GM18873 (cell line): ENCODE data around the gene FBXL5.

Experiments used
- ATAC-seq: cut with Tn5 transposase; IDR thresholded peaks from one replicate; pipeline ENCODE4 v1.9.1; 2021; ENCODE audit warnings: mild to moderate bottlenecking, moderate library complexity, moderate number of reproducible peaks; ENCODE audit not compliant: unreplicated experiment, low FRiP score

Gene FBXL5

DNA sequence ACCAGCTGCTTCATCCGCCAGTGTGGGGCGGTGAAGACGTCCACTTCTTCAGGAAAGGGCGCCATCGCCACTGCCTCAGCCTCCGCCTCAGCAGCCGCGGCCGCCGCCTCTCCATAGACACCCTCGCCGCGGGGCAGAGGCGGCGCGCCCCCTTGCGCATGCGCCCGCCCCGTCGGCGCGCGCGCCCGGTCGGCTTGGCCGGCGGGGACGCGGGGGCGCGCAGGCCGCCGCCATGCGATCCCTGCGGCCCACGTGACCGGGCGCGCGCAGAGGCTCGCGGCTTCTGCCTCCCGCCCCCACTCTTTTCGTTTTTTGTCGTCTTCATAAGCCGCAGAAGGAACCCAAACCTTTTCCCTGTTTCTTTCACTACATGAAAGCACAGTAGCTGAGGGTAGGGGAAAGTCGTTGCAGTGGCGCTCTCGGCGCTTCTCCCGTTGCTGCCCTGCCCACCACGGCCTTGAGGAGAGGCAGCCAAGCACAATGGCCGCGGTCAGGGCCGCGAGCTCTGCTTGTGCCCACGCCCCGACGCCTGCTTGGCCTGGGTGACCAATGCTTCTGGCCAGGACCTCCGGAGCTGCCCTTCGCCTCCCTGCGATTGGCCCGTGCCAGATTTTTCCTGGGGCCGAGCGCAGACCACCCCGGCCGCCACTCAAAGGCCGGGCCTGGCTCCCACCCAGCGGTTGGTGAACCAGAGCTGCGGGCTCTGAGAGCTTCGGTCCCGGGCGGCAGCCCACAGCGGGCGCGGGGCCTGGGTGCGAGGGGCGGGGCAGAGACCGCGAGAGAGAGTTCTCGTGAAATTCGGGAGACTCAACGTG is at the start of gene FBXL5:
Gene FBXL5, minus strand, starts transcription at position 135 of the 815 bp plus-strand sequence. Its CDS starts 70 bp downstream, at position 65.
- ATAC-seq: peak; percentile 53

DNA sequence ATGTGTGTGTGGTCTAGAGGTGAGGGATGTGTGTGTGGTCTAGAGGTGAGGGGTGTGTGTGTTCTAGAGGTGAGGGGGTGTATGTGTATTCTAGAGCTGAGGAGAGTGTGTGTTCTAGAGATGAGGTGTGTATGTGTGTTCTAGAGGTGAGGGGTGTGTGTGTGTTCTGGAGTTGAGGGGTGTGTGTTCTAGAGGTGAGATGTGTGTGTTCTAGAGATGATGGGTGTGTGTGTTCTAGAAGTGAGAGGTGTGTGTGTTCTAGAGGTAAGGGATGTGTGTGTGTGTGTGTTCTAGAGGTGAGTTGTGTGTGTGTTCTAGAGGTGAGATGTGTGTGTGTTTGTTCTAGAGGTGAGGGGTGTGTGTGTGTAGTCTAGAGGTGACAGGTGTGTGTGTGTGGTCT is 49.0 kb upstream of the FBXL5 start:
- ATAC-seq: no peak

DNA sequence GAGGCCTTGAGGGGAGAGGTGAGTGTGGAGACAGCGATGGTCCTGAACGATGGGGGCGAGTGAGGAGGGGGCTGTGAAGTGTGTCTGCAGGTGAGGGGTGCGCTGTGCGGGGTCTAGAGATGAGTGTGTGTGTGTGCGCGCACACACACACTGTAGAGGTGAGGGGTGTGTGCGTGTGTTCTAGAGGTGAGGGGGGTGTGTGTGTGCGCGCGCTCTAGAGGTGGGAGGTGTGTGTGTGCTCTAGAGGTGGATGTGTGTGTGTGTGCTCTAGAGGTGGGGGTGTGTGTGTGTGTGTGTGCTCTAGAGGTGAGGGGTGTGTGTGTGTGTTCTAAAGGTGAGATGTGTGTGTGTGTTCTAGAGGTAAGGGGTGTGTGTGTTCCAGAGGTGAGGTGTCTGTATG is 48.3 kb upstream of the FBXL5 start:
- no peak for ATAC-seq

- ATAC-seq: peak; percentile 52
Observed at GRCh38 chr4:15702941-15703403, 47.8 kb upstream of the FBXL5 start, which contains the start of gene BST1. Gene BST1, plus strand, starts transcription at chr4:15703065. Its CDS starts 80 bp downstream, at chr4:15703145.

GRCh38 chr4:15696866-15697265 is 41.7 kb upstream of the FBXL5 start:
- ATAC-seq: no peak

DNA sequence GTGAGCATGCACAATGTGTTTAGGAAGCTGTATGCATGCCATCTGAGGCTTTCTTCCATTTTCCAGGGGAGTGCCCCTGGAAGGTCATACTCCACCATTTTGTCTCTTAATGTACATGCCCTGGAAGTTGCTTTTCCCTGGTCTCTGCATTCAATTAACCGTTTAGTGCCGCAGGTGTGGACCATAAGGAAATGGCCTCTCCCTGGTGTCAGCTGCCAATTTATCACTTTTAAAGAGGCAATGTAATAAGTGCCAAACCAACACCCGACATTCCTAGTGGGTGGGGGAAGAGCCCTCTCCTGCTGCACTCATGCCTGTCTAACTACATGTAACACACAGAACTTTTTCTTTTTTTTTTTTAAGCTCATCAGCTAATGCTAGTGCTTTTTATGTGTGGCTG is 40.6 kb upstream of the FBXL5 start:
- no peak for ATAC-seq

- no peak for ATAC-seq
Observed at GRCh38 chr4:15695240-15695699, 40.1 kb upstream of the FBXL5 start.

DNA sequence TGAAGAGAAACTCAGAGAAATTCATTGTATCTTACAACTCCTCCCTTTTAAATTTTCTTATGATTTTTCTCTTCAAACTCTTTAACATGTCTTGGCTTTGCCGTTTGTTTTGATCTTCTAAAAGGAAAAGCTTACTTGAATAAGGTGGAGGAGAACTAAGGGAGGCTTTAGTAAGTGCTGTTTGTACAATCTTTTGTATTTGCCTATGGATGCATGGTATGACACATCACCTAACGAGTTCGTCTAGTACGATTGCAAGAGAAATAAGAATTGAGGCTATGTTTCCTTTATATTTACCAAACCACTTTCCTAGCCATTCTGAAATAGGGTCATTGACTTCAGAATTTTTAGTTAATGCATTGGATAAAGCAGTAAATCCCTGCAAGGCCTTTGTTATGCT is 39.3 kb upstream of the FBXL5 start:
- ATAC-seq: no peak

DNA sequence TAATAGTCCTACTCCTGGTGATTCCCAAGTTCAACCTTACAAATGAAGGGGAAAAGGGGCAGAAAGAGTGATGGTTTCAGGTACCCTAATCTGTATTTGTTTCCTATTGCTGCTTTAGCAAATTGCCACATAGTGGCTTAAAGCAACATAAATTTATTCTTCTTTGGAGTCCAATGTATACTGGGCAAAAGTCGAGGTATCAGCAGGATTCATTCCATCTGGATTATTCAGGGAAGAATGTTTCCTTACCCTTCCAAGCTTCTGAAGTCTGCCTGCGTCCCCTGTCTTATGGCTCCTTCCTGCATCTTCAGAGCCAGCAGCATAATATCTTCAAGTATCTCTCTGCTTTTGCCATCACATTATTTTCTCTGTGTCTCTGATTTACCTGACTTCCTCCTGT is 37.4 kb upstream of the FBXL5 start:
- no peak for ATAC-seq

DNA sequence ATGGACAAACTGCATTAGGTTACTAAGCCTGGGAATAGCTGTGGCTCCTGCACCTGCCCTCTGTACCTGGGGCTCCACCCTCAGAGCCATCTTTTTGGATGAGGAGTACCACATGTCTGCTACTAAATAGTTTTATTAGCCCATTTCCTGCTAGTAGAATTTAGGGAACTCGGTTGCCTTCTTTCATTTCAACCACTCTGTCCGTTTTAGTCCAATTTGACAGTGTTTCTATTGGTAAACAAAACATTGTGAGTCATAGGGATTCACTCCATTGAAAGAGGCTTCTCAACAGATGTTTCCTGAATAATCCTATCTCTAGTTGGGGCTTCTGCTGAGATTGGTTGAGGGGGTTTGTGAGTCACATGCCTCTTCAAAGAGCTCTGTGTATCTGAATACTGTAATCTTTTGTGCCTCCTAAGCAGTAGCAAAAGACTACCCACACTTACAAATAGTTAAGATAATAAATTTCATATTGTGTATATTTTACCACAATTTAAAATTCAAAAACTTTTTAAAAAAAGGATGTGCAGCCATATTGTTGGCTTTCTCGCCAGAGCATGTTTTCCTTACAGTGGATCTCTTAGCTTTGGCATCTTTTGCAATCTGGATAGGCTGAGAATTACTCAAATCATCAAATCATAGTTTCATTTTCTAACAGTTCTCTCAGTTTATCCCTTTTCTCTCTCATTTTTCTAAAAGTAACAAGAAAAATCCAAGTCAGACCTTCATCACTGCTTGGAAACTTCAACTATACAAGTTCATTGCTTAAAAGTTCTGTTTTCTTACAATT is 36.4 kb upstream of the FBXL5 start:
- no peak for ATAC-seq

GRCh38 chr4:15690020-15690809 is 35.1 kb upstream of the FBXL5 start:
- ATAC-seq: no peak

DNA sequence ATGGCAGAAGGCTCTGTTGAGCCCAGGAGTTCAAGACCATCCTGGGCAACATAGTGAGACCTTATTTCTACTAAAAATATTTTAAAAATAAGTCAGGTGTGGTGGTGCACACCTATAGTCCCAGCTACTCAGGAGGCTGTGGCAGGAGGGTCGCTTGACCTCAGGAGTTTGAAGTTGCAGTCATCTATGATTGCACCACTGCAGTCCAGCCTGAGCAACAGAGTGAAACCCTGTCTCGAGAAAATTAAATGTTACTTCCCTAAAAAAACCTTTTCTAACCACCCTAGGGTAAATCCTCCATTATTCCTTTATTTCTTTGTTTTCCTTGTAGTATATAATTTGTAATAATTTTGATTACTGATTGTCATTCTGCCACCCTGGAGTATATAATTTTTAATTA is 34.4 kb upstream of the FBXL5 start:
- no peak for ATAC-seq

DNA sequence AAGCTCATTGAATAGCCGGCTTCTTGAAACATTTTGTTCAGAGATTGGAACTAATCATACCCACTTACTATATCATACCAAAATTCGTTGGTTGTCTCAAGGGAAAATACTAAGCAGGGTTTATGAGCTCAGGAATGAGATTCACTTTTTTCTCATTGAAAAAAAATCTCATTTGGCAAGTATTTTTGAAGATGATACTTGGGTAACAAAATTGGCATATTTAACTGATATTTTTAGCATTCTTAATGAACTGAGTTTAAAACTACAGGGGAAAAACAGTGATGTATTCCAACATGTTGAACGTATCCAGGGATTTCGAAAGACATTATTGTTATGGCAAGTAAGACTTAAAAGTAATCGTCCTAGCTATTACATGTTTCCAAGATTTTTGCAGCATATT is 32.9 kb upstream of the FBXL5 start:
- ATAC-seq: no peak

- no peak for ATAC-seq
Observed at GRCh38 chr4:15684498-15684897, 29.3 kb upstream of the FBXL5 start.

- no peak for ATAC-seq
Observed at GRCh38 chr4:15683143-15683495, 28.0 kb upstream of the FBXL5 start.

- no peak for ATAC-seq
Observed at GRCh38 chr4:15682242-15683142, 27.3 kb upstream of the FBXL5 start.

GRCh38 chr4:15681372-15682241 is 26.4 kb upstream of the FBXL5 start, which contains the start of gene FAM200B:
Gene FAM200B, plus strand, starts transcription at chr4:15681827. Its CDS starts 5,151 bp downstream, at chr4:15686978.
- ATAC-seq: peak; percentile 90

DNA sequence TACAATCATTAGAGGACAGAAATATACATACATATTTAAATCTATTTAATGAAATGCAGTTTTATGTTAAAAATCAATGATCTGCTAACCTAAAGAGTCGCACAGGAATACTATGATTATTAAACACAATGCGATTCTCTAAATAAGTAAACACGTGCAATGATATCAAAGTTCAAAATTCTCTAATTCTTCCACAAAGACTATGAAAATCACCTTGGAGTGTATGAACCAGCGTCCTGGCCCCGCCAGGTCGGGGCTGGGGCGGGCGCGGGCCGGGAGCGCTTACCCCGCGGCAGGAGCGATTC is 25.9 kb upstream of the FBXL5 start:
- no peak for ATAC-seq

GRCh38 chr4:15677507-15677988 is 22.4 kb upstream of the FBXL5 start:
- ATAC-seq: no peak
